Neuron (in vitro differentiated cells): ENCODE results near the gene TMEM178B.
"Not testable (repeated sequence)": the region's sequence is repeated elsewhere in the genome, so short reads cannot be mapped to it uniquely, and the experiment has no call there.

Experiments
- H2AFZ ChIP-seq: one replicate; pipeline ENCODE4 v1.6.1; 2013; ENCODE audit warnings: low read depth, mild to moderate bottlenecking, inconsistent platforms, low read length, moderate library complexity
- H3K27me3 ChIP-seq: one replicate; pipeline ENCODE4 v1.6.1; 2013; ENCODE audit warnings: low read length; ENCODE audit not compliant: insufficient read depth
- H3K36me3 ChIP-seq: one replicate; pipeline ENCODE4 v1.6.1; 2013; ENCODE audit warnings: low read length; ENCODE audit not compliant: insufficient read depth
- H3K4me1 ChIP-seq: one replicate; pipeline ENCODE4 v1.6.1; 2013; ENCODE audit warnings: low read length; ENCODE audit not compliant: insufficient read depth
- H3K4me3 ChIP-seq: 2 replicates; pipeline ENCODE4 v1.5.1; 2013; ENCODE audit warnings: mild to moderate bottlenecking, low read length, moderate library complexity
- H3K9me3 ChIP-seq: one replicate; pipeline ENCODE4 v1.6.1; 2013; ENCODE audit warnings: low read length

The TMEM178B gene

GRCh38 chr7:141312828-141313521 is 239.1 kb downstream of the TMEM178B start:
- H3K27me3 ChIP-seq = no peaks in the 10 kb centered on the region
- H3K4me3 ChIP-seq = no peak overlapping the region
- no peak overlapping the region for H2AFZ ChIP-seq
- H3K36me3 ChIP-seq = no peaks in the 10 kb centered on the region
- no peaks in the 10 kb centered on the region for H3K4me1 ChIP-seq
- H3K9me3 ChIP-seq = no peaks in the 10 kb centered on the region

DNA sequence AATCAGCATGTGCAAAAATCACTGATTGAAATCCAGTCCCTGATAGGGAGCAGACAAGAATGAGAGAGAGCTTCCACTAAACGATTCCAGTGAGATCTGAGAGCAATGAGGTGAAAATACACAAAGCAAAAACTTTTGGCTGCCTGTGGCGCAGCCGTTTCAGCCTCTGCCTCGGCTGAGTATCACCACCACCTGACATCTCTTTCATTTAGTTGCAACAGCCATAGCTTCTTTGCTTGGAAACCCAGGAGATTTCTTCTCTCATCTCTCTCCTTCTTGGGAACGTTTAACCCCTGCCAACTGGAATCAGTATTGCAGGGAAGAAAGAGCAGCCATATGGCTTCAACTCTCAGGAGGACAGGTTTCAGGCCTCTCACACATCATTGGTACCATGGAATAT is 240.0 kb downstream of the TMEM178B start:
- no peaks in the 10 kb centered on the region for H3K27me3 ChIP-seq

GRCh38 chr7:141317033-141317585 is 243.2 kb downstream of the TMEM178B start:
- H3K4me1 ChIP-seq = no peaks in the 10 kb centered on the region
- no peaks in the 10 kb centered on the region for H3K27me3 ChIP-seq
- no peak overlapping the region for H3K4me3 ChIP-seq
- H3K9me3 ChIP-seq = no peaks in the 10 kb centered on the region
- no peaks in the 10 kb centered on the region for H3K36me3 ChIP-seq
- no peak overlapping the region for H2AFZ ChIP-seq

More for the DNA sequence above, 240.0 kb downstream of the TMEM178B start:
- no peaks in the 10 kb centered on the region for H3K4me1 ChIP-seq
- H3K9me3 ChIP-seq = no peaks in the 10 kb centered on the region
- H2AFZ ChIP-seq = no peak overlapping the region
- no peaks in the 10 kb centered on the region for H3K36me3 ChIP-seq
- no peak overlapping the region for H3K4me3 ChIP-seq

DNA sequence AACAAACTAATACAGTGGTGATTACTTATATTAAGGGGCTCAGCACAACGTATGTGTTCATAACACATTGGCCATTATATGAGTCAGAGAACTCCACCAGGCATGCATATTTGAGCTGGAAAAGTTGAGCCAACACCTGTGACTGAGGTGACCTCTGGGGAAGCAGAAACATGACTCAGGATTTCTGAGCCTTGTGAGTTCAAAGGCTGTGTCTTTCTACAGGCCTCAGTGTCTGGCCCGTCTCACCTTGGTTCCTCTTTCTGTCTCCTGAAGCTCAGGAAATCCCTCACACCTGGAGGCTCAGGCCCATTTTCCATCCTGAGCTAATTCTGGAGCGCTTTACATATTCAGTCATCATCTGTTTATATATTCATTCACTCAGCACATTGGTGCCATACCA is 246.4 kb downstream of the TMEM178B start:
- H3K4me1 ChIP-seq = no peaks in the 10 kb centered on the region
- H3K27me3 ChIP-seq = no peaks in the 10 kb centered on the region
- no peak overlapping the region for H3K4me3 ChIP-seq
- no peak overlapping the region for H2AFZ ChIP-seq
- H3K9me3 ChIP-seq = no peaks in the 10 kb centered on the region
- H3K36me3 ChIP-seq = no peaks in the 10 kb centered on the region

DNA sequence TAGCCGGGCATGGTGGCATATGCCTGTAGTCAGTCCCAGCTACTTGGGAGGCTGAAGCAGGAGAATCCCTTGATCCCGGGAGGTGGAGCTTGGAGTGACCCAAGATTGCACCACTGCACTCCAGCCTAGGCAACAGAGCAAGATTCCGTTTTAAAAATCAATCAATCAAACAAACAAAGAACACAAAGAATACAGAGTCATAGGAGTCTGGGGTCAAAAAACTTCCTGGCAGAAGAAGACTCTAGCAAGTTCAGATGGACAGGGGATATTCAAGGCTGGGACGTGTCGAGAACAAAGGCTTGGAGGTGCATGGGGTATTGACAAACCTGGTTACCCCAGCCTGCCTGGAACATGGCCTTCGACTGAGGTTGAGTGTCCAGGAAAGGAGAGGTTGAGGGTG is 248.5 kb downstream of the TMEM178B start:
- Histone ChIP-seq H3K36me3 (no peaks in the 10 kb centered on the region), H3K4me3 (no peak overlapping the region), H3K9me3 (no peaks in the 10 kb centered on the region), H2AFZ (no peak overlapping the region), H3K4me1 (no peaks in the 10 kb centered on the region), H3K27me3 (no peaks in the 10 kb centered on the region)

GRCh38 chr7:141323826-141324225 is 250.0 kb downstream of the TMEM178B start:
- H3K27me3 ChIP-seq = no peaks in the 10 kb centered on the region
- H3K36me3 ChIP-seq = no peaks in the 10 kb centered on the region
- H3K4me3 ChIP-seq = no peak overlapping the region
- H3K9me3 ChIP-seq = no peaks in the 10 kb centered on the region
- H2AFZ ChIP-seq = no peak overlapping the region
- H3K4me1 ChIP-seq = no peaks in the 10 kb centered on the region

- Histone ChIP-seq H2AFZ (no peak overlapping the region), H3K9me3 (no peaks in the 10 kb centered on the region), H3K27me3 (no peaks in the 10 kb centered on the region), H3K4me3 (no peak overlapping the region), H3K4me1 (no peaks in the 10 kb centered on the region), H3K36me3 (no peaks in the 10 kb centered on the region)
These were observed 251.0 kb downstream of the TMEM178B start for GRCh38 chr7:141324870-141325269.

DNA sequence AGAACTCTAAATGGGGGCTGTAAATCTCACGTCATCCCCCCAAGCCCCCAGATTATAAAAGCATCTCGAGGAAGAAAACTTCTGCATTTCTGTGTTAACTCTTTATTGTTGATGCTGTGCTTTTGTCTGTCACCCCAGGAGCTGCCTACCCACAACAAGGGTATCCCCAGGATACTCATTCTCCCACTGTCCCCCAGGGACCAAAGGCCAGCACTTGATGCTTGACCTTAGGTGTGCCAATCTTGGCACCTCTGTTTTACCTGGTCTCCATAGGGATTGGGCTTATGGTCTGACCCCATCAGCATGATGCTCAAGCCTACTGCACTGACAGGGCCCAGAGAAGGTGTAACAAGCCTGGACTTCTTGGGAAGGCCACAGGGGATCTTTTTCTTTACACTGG is 251.4 kb downstream of the TMEM178B start:
- no peaks in the 10 kb centered on the region for H3K9me3 ChIP-seq

GRCh38 chr7:141328290-141328689 is 254.4 kb downstream of the TMEM178B start:
- H3K4me3 ChIP-seq = no peak overlapping the region
- H3K9me3 ChIP-seq = no peaks in the 10 kb centered on the region
- no peaks in the 10 kb centered on the region for H3K36me3 ChIP-seq
- no peaks in the 10 kb centered on the region for H3K27me3 ChIP-seq
- H2AFZ ChIP-seq = no peak overlapping the region
- H3K4me1 ChIP-seq = no peaks in the 10 kb centered on the region

More for the DNA sequence above, 251.4 kb downstream of the TMEM178B start:
- Histone ChIP-seq H3K27me3 (no peaks in the 10 kb centered on the region), H3K4me3 (no peak overlapping the region), H3K4me1 (no peaks in the 10 kb centered on the region), H2AFZ (no peak overlapping the region), H3K36me3 (no peaks in the 10 kb centered on the region)

- not testable (repeated sequence) for H3K4me3 ChIP-seq, H3K4me1 ChIP-seq, H2AFZ ChIP-seq, H3K9me3 ChIP-seq, H3K36me3 ChIP-seq, H3K27me3 ChIP-seq
These were observed 256.4 kb downstream of the TMEM178B start for GRCh38 chr7:141330285-141330684.

GRCh38 chr7:141333459-141333858 is 259.6 kb downstream of the TMEM178B start:
- Histone ChIP-seq H2AFZ (no peak overlapping the region), H3K9me3 (no peaks in the 10 kb centered on the region), H3K27me3 (no peaks in the 10 kb centered on the region), H3K36me3 (no peaks in the 10 kb centered on the region), H3K4me1 (no peaks in the 10 kb centered on the region), H3K4me3 (no peak overlapping the region)

GRCh38 chr7:141335164-141335563 is 261.3 kb downstream of the TMEM178B start:
- Histone ChIP-seq H2AFZ (no peak overlapping the region), H3K9me3 (no peaks in the 10 kb centered on the region), H3K36me3 (no peaks in the 10 kb centered on the region), H3K4me1 (no peaks in the 10 kb centered on the region), H3K4me3 (no peak overlapping the region), H3K27me3 (no peaks in the 10 kb centered on the region)

- Histone ChIP-seq H3K4me3 (no peak overlapping the region), H2AFZ (no peak overlapping the region), H3K36me3 (no peaks in the 10 kb centered on the region), H3K4me1 (peaks cover 6% of the 10 kb centered on the region), H3K27me3 (no peaks in the 10 kb centered on the region), H3K9me3 (no peaks in the 10 kb centered on the region)
These were observed 265.7 kb downstream of the TMEM178B start for GRCh38 chr7:141339603-141340002.

- Histone ChIP-seq H3K4me3 (no peak overlapping the region), H2AFZ (no peak overlapping the region), H3K4me1 (peaks cover 6% of the 10 kb centered on the region), H3K27me3 (no peaks in the 10 kb centered on the region), H3K36me3 (no peaks in the 10 kb centered on the region), H3K9me3 (no peaks in the 10 kb centered on the region)
These were observed 267.1 kb downstream of the TMEM178B start for GRCh38 chr7:141340991-141341390.
